GM04504 (cell line): ENCODE measurements around the gene SSC5D.

Experiments
- DNase-seq: peaks from one replicate; pipeline ENCODE4 v3.0.0-alpha.2; 2012; ENCODE audit warnings: low read depth

The SSC5D gene

DNA sequence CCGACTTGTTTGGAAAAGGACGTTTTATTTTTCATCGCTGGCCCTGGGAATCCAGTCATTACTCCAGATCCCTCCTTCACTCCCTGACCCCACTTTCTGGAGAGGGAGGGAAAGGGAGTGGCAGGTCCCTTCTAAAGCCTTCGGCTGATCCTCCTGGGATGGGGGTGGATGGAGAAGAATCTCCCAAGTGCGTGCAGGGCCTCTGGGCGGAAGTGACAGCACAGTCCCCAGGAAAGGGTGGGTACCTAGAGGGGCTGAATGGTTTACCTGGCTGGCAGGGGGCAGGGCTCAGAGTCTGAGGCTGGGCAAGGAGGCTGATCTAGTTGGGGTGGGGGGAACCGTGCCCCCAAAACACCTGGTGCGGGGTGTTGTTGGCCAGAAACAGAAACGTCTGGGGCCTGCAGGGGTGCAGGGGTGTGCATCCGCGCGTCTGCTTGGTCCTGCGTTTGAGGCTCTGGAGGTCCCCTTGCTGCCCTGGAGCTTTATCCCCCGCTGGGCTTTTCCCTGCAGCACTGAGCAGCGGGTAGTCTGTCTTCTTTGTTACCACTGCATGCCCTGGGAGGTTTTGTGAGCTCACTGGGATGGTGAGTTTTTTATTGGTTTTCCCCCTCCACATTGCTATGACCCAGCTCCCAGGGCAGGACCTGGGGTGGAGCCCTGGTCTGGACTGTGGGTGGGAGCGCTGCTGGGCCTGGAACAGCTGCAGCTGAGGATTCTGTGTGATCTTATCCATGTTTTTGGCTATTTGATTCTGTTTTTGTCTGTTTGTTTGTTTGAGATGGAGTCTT is 14.8 kb upstream of the SSC5D start:
- DNase-seq = no peak

DNA sequence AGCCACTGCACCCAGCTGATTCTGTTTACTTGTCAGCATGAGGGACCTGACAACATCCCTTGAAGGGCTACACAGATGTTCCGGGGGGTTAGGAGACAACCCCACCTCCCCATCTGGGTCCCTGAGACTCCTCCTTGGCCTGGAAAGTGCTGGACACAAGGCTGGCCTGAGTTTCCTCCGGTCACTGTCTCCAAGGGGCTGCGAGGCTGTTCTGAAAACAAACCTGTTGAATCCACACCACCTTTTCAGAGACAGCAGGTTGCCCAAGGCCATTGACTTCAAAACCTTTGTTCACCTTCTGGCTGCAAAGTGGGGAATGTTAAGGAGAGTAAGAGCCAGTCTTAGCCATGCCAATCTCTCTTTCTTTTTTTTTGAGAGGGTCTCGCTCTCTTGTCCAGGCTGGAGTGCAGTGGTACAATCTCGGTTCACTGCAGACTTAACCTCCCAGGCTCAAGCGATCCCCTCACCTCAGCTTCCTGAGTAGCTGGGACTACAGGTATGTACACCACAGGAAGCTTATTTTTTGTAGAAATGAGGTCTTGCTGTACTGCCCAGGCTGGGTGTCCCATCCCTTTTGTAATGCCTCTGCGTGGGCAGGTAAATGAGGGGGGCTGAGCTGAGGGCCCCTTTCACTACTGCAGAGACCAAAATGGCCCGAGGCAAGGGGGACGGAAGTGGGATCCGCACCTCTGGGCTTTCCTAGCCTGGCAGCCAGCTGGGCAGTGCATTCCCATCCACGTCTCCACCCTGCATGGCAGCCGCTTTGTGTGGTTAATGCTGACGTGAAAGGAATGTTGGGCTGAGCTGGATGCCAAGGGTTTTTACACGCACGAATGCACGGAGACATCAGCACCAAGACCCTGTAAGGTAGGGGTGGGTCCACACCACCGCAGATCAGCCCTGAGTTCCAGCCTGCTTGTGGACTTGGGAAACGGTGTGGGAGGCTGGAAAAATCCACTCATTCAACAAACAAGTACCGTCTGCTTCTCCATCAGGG is 13.7 kb upstream of the SSC5D start:
- no peak for DNase-seq

DNA sequence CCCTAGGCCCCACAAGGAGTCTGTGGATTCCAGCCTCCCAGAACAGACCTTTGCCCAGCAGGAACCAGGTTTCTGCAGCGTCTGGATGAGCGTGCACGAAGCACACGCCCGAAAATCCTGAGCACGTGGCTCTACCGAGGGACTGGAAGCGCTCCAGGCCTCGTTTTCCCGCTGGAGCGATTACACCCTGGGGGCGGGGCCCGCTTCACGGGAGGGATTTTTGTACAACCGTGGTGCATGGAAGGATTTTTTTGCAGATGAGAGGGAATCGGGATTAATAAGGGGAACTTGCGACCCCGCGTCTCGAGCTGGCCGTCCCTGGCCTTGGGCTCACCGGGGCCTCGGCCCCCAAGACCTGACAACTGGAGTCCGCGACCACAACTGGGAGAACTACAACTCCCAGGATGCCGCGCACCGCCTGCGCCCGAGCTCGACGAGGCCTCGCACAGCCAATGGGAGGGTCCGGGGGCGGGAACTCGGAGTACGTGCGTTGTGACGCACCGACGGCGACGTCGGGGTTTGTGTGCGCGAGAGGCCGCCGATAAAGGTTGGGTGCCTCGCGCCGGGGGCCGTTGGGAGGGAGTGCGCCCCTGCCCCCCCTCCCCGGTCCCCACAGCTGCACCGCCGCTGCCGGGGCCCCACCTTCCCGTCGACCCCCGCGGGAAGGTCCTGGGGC is 12.0 kb upstream of the SSC5D start, which contains the start of gene ZNF628:
ZNF628 (plus strand) TSS at position 518 of the 676 bp plus-strand sequence. CDS start 3,294 bp downstream, outside the sequence.
- DNase-seq = peak; percentile 95

DNA sequence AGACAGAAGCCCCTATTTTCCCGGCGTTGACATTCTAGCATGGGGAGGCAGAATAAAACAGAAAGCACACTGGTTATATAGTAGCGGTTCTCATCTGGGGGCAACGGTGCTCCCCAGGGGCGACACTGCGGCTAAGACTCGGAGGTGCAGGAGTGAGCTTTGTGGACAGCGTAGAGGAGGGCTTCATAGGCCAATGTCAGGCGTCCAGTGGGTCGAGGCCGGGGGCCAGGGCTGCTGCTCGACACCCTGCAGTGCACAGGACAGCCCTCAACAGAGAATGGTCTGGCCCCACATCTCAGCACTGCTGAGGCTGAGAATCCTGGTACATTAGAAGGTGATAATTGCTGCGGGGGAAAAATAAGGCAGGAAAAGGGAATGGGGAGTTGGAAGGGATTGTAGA is 10.3 kb upstream of the SSC5D start:
- DNase-seq = no peak

GRCh38 chr19:55478364-55478763 is 9.9 kb upstream of the SSC5D start:
- DNase-seq = no peak

GRCh38 chr19:55479045-55479444 is 9.2 kb upstream of the SSC5D start:
- DNase-seq = no peak

- DNase-seq = no peak
These were observed 8.6 kb upstream of the SSC5D start for GRCh38 chr19:55479451-55480230.

DNA sequence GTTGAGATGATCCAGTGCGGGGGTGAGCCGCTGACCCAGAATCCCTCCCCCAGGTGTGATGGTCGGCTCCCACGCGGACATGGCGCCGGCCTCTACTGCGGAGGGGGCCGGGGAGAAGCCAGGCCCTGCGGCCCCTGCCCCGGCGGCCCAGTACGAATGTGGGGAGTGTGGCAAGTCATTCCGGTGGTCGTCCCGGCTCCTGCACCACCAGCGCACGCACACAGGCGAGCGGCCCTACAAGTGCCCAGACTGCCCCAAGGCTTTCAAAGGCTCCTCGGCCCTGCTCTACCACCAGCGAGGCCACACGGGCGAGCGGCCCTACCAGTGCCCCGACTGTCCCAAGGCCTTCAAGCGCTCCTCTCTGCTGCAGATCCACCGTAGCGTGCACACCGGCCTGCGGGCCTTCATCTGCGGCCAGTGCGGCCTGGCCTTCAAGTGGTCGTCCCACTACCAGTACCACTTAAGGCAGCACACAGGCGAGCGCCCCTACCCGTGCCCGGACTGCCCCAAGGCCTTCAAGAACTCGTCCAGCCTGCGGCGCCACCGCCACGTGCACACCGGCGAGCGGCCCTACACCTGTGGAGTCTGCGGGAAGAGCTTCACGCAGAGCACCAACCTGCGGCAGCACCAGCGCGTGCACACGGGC is 7.0 kb upstream of the SSC5D start:
- no peak for DNase-seq

GRCh38 chr19:55481794-55482155 is 6.5 kb upstream of the SSC5D start:
- no peak for DNase-seq

GRCh38 chr19:55482156-55482961 is 5.9 kb upstream of the SSC5D start:
- DNase-seq = no peak

GRCh38 chr19:55482967-55483705 is 5.1 kb upstream of the SSC5D start:
- no peak for DNase-seq

DNA sequence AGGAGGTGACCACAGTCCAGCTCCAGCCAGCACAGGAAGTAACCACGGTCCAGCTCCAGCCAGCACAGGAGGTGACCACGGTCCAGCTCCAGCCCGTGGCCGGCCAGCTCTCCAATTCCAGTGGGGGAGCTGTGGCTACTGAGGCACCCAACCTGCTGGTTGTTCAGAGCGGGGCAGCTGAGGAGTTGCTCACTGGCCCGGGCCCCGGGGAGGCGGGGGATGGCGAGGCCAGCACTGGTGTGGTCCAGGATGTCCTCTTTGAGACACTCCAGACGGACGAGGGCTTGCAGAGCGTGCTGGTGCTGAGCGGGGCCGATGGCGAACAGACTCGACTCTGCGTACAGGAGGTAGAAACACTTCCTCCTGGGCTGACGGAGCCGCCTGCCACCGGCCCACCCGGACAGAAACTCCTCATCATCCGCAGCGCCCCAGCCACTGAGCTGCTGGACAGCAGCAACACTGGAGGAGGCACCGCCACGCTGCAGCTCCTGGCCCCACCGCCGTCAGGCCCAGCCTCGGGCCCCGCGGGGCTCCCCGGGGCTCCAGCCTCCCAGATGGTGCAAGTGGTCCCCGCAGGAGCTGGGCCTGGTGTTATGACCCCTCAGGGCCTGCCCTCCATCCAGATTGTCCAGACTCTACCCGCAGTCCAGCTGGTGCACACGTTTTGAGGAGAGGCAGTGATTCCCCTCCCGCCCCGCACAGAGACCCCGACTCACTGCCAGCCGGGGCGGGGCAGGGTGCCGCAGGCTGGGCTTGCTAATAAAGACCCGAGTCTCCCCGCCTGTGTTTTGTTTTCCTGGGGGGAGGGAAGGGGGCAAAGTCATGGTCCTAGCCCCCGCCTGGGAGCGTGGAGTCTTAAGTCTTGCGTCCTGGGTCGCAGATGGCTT is 4.3 kb upstream of the SSC5D start:
- no peak for DNase-seq

GRCh38 chr19:55484593-55485438 is 3.4 kb upstream of the SSC5D start, which contains the start of gene NAT14:
Gene NAT14, plus strand, starts transcription at chr19:55485188. Its CDS starts 521 bp downstream, at chr19:55485709.
- DNase-seq = no peak

DNA sequence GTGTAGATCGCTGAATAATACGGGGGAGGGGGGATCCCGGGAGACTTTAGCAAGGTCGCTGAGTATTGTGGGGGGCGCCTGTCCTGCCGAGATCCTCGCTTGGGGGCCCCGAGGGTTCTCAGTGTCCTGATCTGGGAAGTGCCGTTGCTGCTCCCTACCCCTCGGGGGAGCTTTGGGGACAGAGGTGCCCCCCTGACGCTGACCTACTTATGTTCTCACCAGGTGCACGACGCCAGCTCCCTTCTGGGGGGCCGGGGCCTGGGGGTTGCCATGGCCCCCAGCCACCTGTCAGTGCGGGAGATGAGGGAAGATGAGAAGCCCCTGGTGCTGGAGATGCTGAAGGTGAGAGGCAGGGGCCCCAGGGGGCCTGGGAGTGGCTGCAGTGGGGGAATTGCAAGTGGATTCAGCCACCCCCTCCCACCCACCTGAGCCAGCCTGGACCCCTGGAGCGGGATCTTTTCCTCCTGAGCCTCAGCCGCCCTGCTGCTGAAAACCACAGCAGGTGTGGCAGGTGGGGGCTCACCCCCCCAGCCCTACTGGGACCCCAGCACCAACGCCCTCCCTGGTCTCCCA is 2.7 kb upstream of the SSC5D start:
- DNase-seq = no peak

DNA sequence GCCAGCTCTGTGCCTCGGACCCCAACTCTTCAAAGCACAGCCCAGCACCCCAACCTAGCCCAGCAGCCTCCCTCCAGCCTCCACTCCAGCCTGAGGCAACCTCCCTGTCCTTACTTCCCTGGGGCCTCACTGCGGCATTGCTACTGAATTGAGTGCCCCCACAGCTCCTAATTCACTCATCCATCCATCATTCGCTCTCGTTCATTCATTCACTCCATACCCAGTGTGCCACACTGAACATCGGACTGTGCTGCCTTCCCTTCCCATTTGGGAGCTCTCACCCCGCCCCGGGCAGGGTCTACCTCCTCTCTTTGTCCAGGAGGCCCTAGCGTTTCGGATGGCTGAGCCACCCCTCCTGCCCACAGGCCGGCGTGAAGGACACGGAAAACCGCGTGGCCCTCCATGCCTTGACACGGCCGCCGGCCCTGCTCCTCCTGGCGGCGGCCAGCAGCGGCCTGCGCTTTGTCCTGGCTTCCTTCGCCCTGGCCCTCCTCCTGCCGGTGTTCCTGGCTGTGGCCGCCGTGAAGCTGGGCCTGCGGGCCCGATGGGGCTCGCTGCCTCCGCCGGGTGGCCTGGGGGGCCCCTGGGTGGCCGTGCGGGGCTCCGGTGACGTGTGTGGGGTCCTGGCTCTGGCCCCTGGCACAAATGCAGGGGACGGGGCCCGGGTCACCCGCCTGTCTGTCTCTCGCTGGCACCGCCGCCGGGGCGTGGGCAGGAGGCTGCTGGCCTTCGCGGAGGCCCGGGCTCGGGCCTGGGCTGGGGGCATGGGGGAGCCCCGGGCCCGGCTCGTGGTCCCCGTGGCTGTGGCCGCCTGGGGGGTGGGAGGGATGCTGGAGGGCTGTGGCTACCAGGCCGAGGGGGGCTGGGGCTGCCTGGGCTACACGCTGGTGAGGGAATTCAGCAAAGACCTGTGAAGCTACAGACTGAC is 1.9 kb upstream of the SSC5D start:
- no peak for DNase-seq
